Endothelial cell of umbilical vein (primary cell): ENCODE measurements around the gene FKRP. TPM values are rescaled to one million over a fixed set of nuclear protein-coding genes. Genes with fewer than 3 reads are reported as not detected.

Experiments
- BruUV-seq: library from RNA; stranded (reverse); fragments of 400-500 nt; replicated peaks from 2 replicates; lab custom pipeline; 2021; lab: Mats Ljungman, UMichigan
- CTCF ChIA-PET: fragments of 300-600, 350-600 bp; sonication (Branson Sonifier 250); formaldehyde crosslinking; loops from one replicate; lab custom pipeline; 2021; ENCODE audit warnings: antibody characterized with exemption, inconsistent platforms; lab: Charles Lee
- POLR2A ChIA-PET: fragments of 300-600, 350-600 bp; sonication (Branson Sonifier 250); formaldehyde crosslinking; loops from one replicate; lab custom pipeline; 2021; ENCODE audit warnings: antibody characterized with exemption, inconsistent platforms; lab: Charles Lee
- DNase-seq: peaks from one replicate; pipeline ENCODE4 v3.0.0-alpha.2; 2011; ENCODE audit warnings: low read depth, low spot score
- FAIRE-seq: peaks from 2 replicates; lab custom pipeline; 2011; peaks lifted over from hg19 to GRCh38; lab: Jason Lieb, UNC
- H2AFZ ChIP-seq: 2 replicates; pipeline ENCODE4 v1.6.0; 2012; ENCODE audit warnings: low read depth, low read length, control low read depth, inconsistent platforms
- H3K27ac ChIP-seq: 2 replicates; pipeline ENCODE4 v1.5.1; 2011; ENCODE audit warnings: low read depth, mild to moderate bottlenecking, control low read depth, low read length, moderate library complexity; ENCODE audit not compliant: insufficient read depth
- H3K27me3 ChIP-seq, 2 experiments: 2 replicates each; pipeline versions ENCODE4 v1.6.0 to v1.6.1; 2011; ENCODE audit warnings: low read length in 2 of 2, mixed read lengths in 1 of 2; ENCODE audit not compliant: control insufficient read depth in 2 of 2, insufficient read depth in 2 of 2
- H3K36me3 ChIP-seq, 2 experiments: 2 replicates in 1 of 2; 3 replicates in 1 of 2; pipeline ENCODE4 v1.5.1; 2011; ENCODE audit warnings: low read length in 2 of 2, mild to moderate bottlenecking in 1 of 2, moderate library complexity in 1 of 2; ENCODE audit not compliant: control insufficient read depth in 2 of 2, insufficient read depth in 2 of 2; ENCODE audit errors: extremely low read depth in 1 of 2
- H3K4me1 ChIP-seq: 3 replicates; pipeline ENCODE4 v1.5.1; 2011; ENCODE audit warnings: mild to moderate bottlenecking, low read length; ENCODE audit not compliant: control insufficient read depth, insufficient read depth; ENCODE audit errors: extremely low read depth
- H3K4me2 ChIP-seq: 2 replicates; pipeline ENCODE4 v1.6.1; 2011; ENCODE audit warnings: low read length, control low read depth, mixed read lengths; ENCODE audit not compliant: insufficient read depth
- H3K4me3 ChIP-seq, 3 experiments: fragments of 200-600 bp in 1 of 3; sonication (generic), shearing (Covaris generic) in 1 of 3; replicated peaks in 1 of 3; 2 replicates each; pipeline ENCODE4 v1.5.1; 2011 to 2016; ENCODE audit warnings: control low read depth in 3 of 3, low read length in 3 of 3, mild to moderate bottlenecking in 2 of 3, inconsistent platforms in 1 of 3, low read depth in 1 of 3, moderate library complexity in 1 of 3; ENCODE audit not compliant: insufficient read depth in 1 of 3
- H3K79me2 ChIP-seq: 2 replicates; pipeline ENCODE4 v1.6.0; 2012; ENCODE audit warnings: low read length, inconsistent platforms; ENCODE audit not compliant: control insufficient read depth, insufficient read depth
- H3K9ac ChIP-seq: replicated peaks from 2 replicates; pipeline ENCODE3; 2011; ENCODE audit warnings: low read length, control low read depth; ENCODE audit not compliant: insufficient read depth; ENCODE audit errors: extremely low read depth
- H3K9me1 ChIP-seq: replicated peaks from 3 replicates; pipeline ENCODE4 v1.6.0; 2011; ENCODE audit warnings: mild to moderate bottlenecking, low read length; ENCODE audit not compliant: control insufficient read depth, insufficient read depth; ENCODE audit errors: extremely low read depth
- H3K9me3 ChIP-seq: replicated peaks from 2 replicates; pipeline ENCODE4 v1.5.1; 2012; ENCODE audit warnings: low read length, inconsistent platforms; ENCODE audit not compliant: control insufficient read depth, insufficient read depth
- H4K20me1 ChIP-seq: replicated peaks from 2 replicates; pipeline ENCODE3; 2011; ENCODE audit warnings: mild to moderate bottlenecking, low read length; ENCODE audit not compliant: control insufficient read depth, insufficient read depth; ENCODE audit errors: extremely low read depth
- CTCF ChIP-seq, 2 donors: IDR thresholded peaks; 1 replicate in 1 of 2; 2 replicates in 1 of 2; pipeline ENCODE4 v1.5.1; 2011; ENCODE audit warnings: low read length in 2 of 2, mild to moderate bottlenecking in 2 of 2, moderate library complexity in 2 of 2, control low read depth in 1 of 2, inconsistent platforms in 1 of 2, low read depth in 1 of 2; ENCODE audit not compliant: insufficient read depth in 1 of 2; ENCODE audit errors: extremely low read depth in 1 of 2
- EZH2 ChIP-seq: IDR thresholded peaks from 2 replicates; pipeline ENCODE4 v1.6.1; 2012; ENCODE audit warnings: borderline replicate concordance, low read depth, mild to moderate bottlenecking, moderate library complexity, low read length, inconsistent platforms; ENCODE audit not compliant: severe bottlenecking
- FOS ChIP-seq: IDR thresholded peaks from 2 replicates; pipeline ENCODE4 v1.6.1; 2011; ENCODE audit warnings: mild to moderate bottlenecking, low read length, moderate library complexity, borderline replicate concordance; ENCODE audit not compliant: insufficient read depth
- GATA2 ChIP-seq: IDR thresholded peaks from 2 replicates; pipeline ENCODE4 v1.7.0; 2011; ENCODE audit warnings: low read depth, mild to moderate bottlenecking, moderate library complexity, mixed read lengths, low read length; ENCODE audit not compliant: insufficient read length, insufficient read depth
- JUN ChIP-seq: IDR thresholded peaks from 2 replicates; pipeline ENCODE4 v1.6.1; 2011; ENCODE audit warnings: borderline replicate concordance, low read depth; ENCODE audit not compliant: insufficient read length, insufficient read depth
- MAX ChIP-seq: IDR thresholded peaks from 2 replicates; pipeline ENCODE4 v1.6.1; 2011; ENCODE audit not compliant: insufficient read depth, insufficient read length
- MYC ChIP-seq: IDR thresholded peaks from one replicate; pipeline ENCODE4 v1.6.1; 2011; ENCODE audit warnings: mild to moderate bottlenecking, low read depth, low read length
- POLR2A ChIP-seq: IDR thresholded peaks from 2 replicates; pipeline ENCODE4 v1.6.1; 2012; ENCODE audit warnings: low read depth, mild to moderate bottlenecking, control low read depth, low read length
- POLR2AphosphoS5 ChIP-seq: IDR thresholded peaks from 2 replicates; pipeline ENCODE4 v1.6.1; 2012; ENCODE audit warnings: low read depth, mild to moderate bottlenecking, control low read depth, low read length, moderate library complexity; ENCODE audit not compliant: insufficient read depth
- dilution Hi-C: fragments of 300-500 bp; cut with MboI; formaldehyde crosslinking; loops from one replicate; pipeline ENCODE4 v1.15.0; 2019; ENCODE audit warnings: low sequenced_read_pairs; ENCODE audit not compliant: extremely low pct_ligation_motif_present
- intact Hi-C: fragments of 100-400 bp; cut with micrococcal nuclease; formaldehyde crosslinking; loops from one replicate; pipeline ENCODE4 v1.10.0; 2022
- polyA plus RNA-seq, 4 experiments: library from polyadenylated mRNA; depleted of rRNA in 3 of 4; stranded (reverse) in 3 of 4; unstranded in 1 of 4; fragments of >200 nt; gene quantifications; 2 replicates each; pipeline versions ENCODE4 v1.2.1 to v1.2.3, GENCODE V29; 2011 to 2012; ENCODE audit warnings: missing spikeins in 1 of 4
- total RNA-seq: library from RNA; stranded (reverse); gene quantifications from 2 replicates; pipeline ENCODE4 v1.2.3, GENCODE V29; 2021

FKRP gene
- total and polyA plus RNA-seq, 2 donors (not counting 3 experiments of a cell fraction or from before 2014, with no cell fraction given) = 31.5 to 32.8 TPM

DNA sequence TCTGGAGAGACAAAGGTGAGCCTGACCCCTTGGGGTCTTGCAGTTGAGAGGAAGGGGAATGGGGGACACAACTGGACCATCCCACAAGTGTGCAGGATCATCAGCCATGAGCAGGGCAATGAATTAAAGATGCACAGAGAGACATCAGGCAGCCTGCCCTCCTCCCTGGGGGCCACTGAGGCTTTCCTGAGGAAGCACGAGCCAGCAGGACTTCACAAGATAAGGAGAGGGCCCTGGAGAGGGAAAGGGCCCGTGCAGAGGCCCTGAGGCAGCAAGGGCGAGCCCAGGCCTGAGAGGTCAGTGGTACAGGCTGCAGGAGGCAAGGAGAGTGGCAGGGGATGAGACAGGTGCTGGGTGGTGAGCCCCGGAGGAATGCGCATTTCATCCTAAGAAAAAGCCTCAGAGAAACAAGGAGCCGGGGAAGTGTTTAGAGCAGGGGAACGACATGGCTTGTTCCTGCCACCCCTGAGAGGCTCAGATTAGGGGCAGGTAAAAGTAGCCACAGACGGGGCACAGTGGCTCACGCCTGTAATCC, 19.9 kb upstream of the FKRP start:
- TF ChIP-seq JUN (no peak), FOS (no peak), EZH2 (no peak), GATA2 (no peak), MYC (no peak)
- no peak for DNase-seq
- Histone ChIP-seq H2AFZ (no peak overlapping the region), H3K79me2 (peaks cover 21% of the 10 kb centered on the region), H3K4me2 (no peak overlapping the region), H3K9me3 (no peaks in the 10 kb centered on the region), H3K36me3 (peaks cover 13 to 59% of the 10 kb centered on the region in 2 experiments), H3K4me3 (no peak overlapping the region), H3K27ac (no peak overlapping the region), H4K20me1 (no peaks in the 10 kb centered on the region), H3K4me1 (peaks cover 51% of the 10 kb centered on the region), H3K9ac (no peak overlapping the region), H3K9me1 (no peaks in the 10 kb centered on the region), H3K27me3 (no peaks in the 10 kb centered on the region)
- CTCF ChIA-PET = no interaction called here
- POLR2A ChIA-PET = no interaction called here
- no peak for FAIRE-seq
- no TSS peak for BruUV-seq
- dilution Hi-C loops (no loop called here), intact Hi-C loops (no loop called here)

GRCh38 chr19:46726551-46726950, 19.3 kb upstream of the FKRP start:
- dilution Hi-C loops = no loop called here
- no TSS peak for BruUV-seq

More at GRCh38 chr19:46726551-46726950, 19.3 kb upstream of the FKRP start:
- TF ChIP-seq EZH2 (no peak), CTCF (IDR thresholded peaks at IDR 0.05; ENCODE audit: extremely low read depth in 1 of 2, insufficient read depth in 1 of 2, low read depth in 1 of 2, low read length in 2 of 2) (no peak), POLR2A (no peak), MAX (no peak), JUN (no peak), MYC (no peak), POLR2AphosphoS5 (no peak), GATA2 (no peak), FOS (no peak)
- CTCF ChIA-PET = interaction anchor here (3.3 to 5.8 kb wide), 3 partner anchors 11 to 20 kb away, joined by 12 to 95 read pairs (median 74); partner anchors contain the start of gene PRKD2
- intact Hi-C loops = no loop called here
- Histone ChIP-seq H3K9me3 (no peaks in the 10 kb centered on the region), H3K36me3 (peaks cover 13 to 56% of the 10 kb centered on the region in 2 experiments), H2AFZ (no peak overlapping the region), H3K27me3 (no peaks in the 10 kb centered on the region), H3K27ac (no peak overlapping the region), H3K9ac (no peak overlapping the region), H3K4me2 (no peak overlapping the region), H3K9me1 (no peaks in the 10 kb centered on the region), H4K20me1 (no peaks in the 10 kb centered on the region), H3K4me3 (no peak overlapping the region), H3K79me2 (peaks cover 21% of the 10 kb centered on the region), H3K4me1 (peaks cover 56% of the 10 kb centered on the region)
- FAIRE-seq (no peak), DNase-seq (no peak)
- POLR2A ChIA-PET = no interaction called here
